Measurements from ENCODE around the gene PLCG2.
"Not testable (repeated sequence)": the region's sequence is repeated elsewhere in the genome, so short reads cannot be mapped to it uniquely, and the experiment has no call there.

PLCG2 gene

GRCh38 chr16:81868057-81868748 is 89.1 kb downstream of the PLCG2 start:
- no peak for DNase-seq (ENCODE audit: extremely low read depth, low read depth)
- no peak for TF ChIP-seq CTCF (IDR thresholded peaks at IDR 0.05; ENCODE audit: low read depth, low read length, missing control alignments)
- no peak overlapping the region for H3K4me3 ChIP-seq (replicated peaks; ENCODE audit: low read depth, low read length)

- no peak for DNase-seq (ENCODE audit: extremely low read depth, low read depth)
- H3K4me3 ChIP-seq (replicated peaks; ENCODE audit: low read depth, low read length), result no peak overlapping the region
- TF ChIP-seq CTCF (IDR thresholded peaks at IDR 0.05; ENCODE audit: low read depth, low read length, missing control alignments), result no peak
Measured at GRCh38 chr16:81869326-81869725, 90.2 kb downstream of the PLCG2 start.

GRCh38 chr16:81873206-81873605 is 94.1 kb downstream of the PLCG2 start:
- TF ChIP-seq CTCF (IDR thresholded peaks at IDR 0.05; ENCODE audit: low read depth, low read length, missing control alignments), result no peak
- DNase-seq (ENCODE audit: extremely low read depth, low read depth), result no peak
- no peak overlapping the region for H3K4me3 ChIP-seq (replicated peaks; ENCODE audit: low read depth, low read length)

- peak; percentile 87 for TF ChIP-seq CTCF (IDR thresholded peaks at IDR 0.05; ENCODE audit: low read depth, low read length, missing control alignments)
- H3K4me3 ChIP-seq (replicated peaks; ENCODE audit: low read depth, low read length), result no peak overlapping the region
- peak; percentile 15 for DNase-seq (ENCODE audit: extremely low read depth, low read depth)
Measured at GRCh38 chr16:81873843-81874752, 95.0 kb downstream of the PLCG2 start.

GRCh38 chr16:81875461-81875860 is 96.4 kb downstream of the PLCG2 start:
- no peak overlapping the region for H3K4me3 ChIP-seq (replicated peaks; ENCODE audit: low read depth, low read length)
- TF ChIP-seq CTCF (IDR thresholded peaks at IDR 0.05; ENCODE audit: low read depth, low read length, missing control alignments), result no peak
- DNase-seq (ENCODE audit: extremely low read depth, low read depth), result no peak

GRCh38 chr16:81876273-81876900 is 97.3 kb downstream of the PLCG2 start:
- no peak for TF ChIP-seq CTCF (IDR thresholded peaks at IDR 0.05; ENCODE audit: low read depth, low read length, missing control alignments)
- DNase-seq (ENCODE audit: extremely low read depth, low read depth), result no peak
- no peak overlapping the region for H3K4me3 ChIP-seq (replicated peaks; ENCODE audit: low read depth, low read length)

- H3K4me3 ChIP-seq (replicated peaks; ENCODE audit: low read depth, low read length); DNase-seq (ENCODE audit: extremely low read depth, low read depth): not testable (repeated sequence)
Measured at GRCh38 chr16:81877490-81877889, 98.4 kb downstream of the PLCG2 start.

All from HFF-Myc (cell line).